ENCODE measurements around the gene LPP. TPM values are rescaled to one million over a fixed set of nuclear protein-coding genes. Genes with fewer than 3 reads are reported as not detected.

The LPP gene
- polyA plus RNA-seq, 4 donors: 17.0 to 31.8 (median 24.2) TPM

GRCh38 chr3:188319569-188319968, 165.6 kb downstream of the LPP start:
- DNase-seq (ENCODE audit: low read depth in 4 of 4, low spot score in 2 of 4): no peak

GRCh38 chr3:188320757-188321156, 166.8 kb downstream of the LPP start:
- no peak for DNase-seq (ENCODE audit: low read depth in 4 of 4, low spot score in 2 of 4)

GRCh38 chr3:188321258-188321657, 167.3 kb downstream of the LPP start:
- no peak for DNase-seq (ENCODE audit: low read depth in 4 of 4, low spot score in 2 of 4)

GRCh38 chr3:188322135-188322887, 168.4 kb downstream of the LPP start:
- no peak for DNase-seq (ENCODE audit: low read depth in 4 of 4, low spot score in 2 of 4)

- DNase-seq (ENCODE audit: low read depth in 4 of 4, low spot score in 2 of 4): no peak
Observed at GRCh38 chr3:188323067-188323842, 169.3 kb downstream of the LPP start.

GRCh38 chr3:188326111-188326510, 172.2 kb downstream of the LPP start:
- no peak for DNase-seq (ENCODE audit: low read depth in 4 of 4, low spot score in 2 of 4)

GRCh38 chr3:188326968-188327367, 173.0 kb downstream of the LPP start:
- no peak for DNase-seq (ENCODE audit: low read depth in 4 of 4, low spot score in 2 of 4)

- DNase-seq (ENCODE audit: low read depth in 4 of 4, low spot score in 2 of 4): no peak
Observed at GRCh38 chr3:188327433-188327832, 173.5 kb downstream of the LPP start.

- DNase-seq (ENCODE audit: low read depth in 4 of 4, low spot score in 2 of 4): no peak
Observed at GRCh38 chr3:188330138-188330537, 176.2 kb downstream of the LPP start.

GRCh38 chr3:188331166-188331565, 177.2 kb downstream of the LPP start:
- peak in 1 of 4 donors; percentile 19 for DNase-seq (ENCODE audit: low read depth in 4 of 4, low spot score in 2 of 4)

GRCh38 chr3:188332085-188332484, 178.1 kb downstream of the LPP start:
- DNase-seq (ENCODE audit: low read depth in 4 of 4, low spot score in 2 of 4): no peak

GRCh38 chr3:188335656-188336055, 181.7 kb downstream of the LPP start:
- DNase-seq (ENCODE audit: low read depth in 4 of 4, low spot score in 2 of 4): no peak

GRCh38 chr3:188336178-188336577, 182.2 kb downstream of the LPP start:
- DNase-seq (ENCODE audit: low read depth in 4 of 4, low spot score in 2 of 4): no peak

- no peak for DNase-seq (ENCODE audit: low read depth in 4 of 4, low spot score in 2 of 4)
Observed at GRCh38 chr3:188337232-188337631, 183.3 kb downstream of the LPP start.

GRCh38 chr3:188338086-188338485, 184.1 kb downstream of the LPP start:
- no peak for DNase-seq (ENCODE audit: low read depth in 4 of 4, low spot score in 2 of 4)

- no peak for DNase-seq (ENCODE audit: low read depth in 4 of 4, low spot score in 2 of 4)
Observed at GRCh38 chr3:188339410-188340295, 185.7 kb downstream of the LPP start.

GRCh38 chr3:188341501-188341900, 187.5 kb downstream of the LPP start:
- no peak for DNase-seq (ENCODE audit: low read depth in 4 of 4, low spot score in 2 of 4)

GRCh38 chr3:188342991-188343732, 189.2 kb downstream of the LPP start:
- DNase-seq (ENCODE audit: low read depth in 4 of 4, low spot score in 2 of 4): no peak

GRCh38 chr3:188343894-188344293, 189.9 kb downstream of the LPP start:
- no peak for DNase-seq (ENCODE audit: low read depth in 4 of 4, low spot score in 2 of 4)

- no peak for DNase-seq (ENCODE audit: low read depth in 4 of 4, low spot score in 2 of 4)
Observed at GRCh38 chr3:188345223-188345622, 191.3 kb downstream of the LPP start.
